Fibroblast of lung (primary cell): ENCODE results near the gene BTG1.

Source experiments
- CTCF ChIP-seq, 2 donors: IDR thresholded peaks in 1 of 2; conservative IDR thresholded peaks in 1 of 2; 1 replicate in 1 of 2; 2 replicates in 1 of 2; pipeline ENCODE4 v1.5.1; 2011 to 2012; ENCODE audit warnings: low read length in 2 of 2, control low read depth in 1 of 2, inconsistent platforms in 1 of 2, low read depth in 1 of 2, mild to moderate bottlenecking in 1 of 2
- EZH2 ChIP-seq: IDR thresholded peaks from 2 replicates; pipeline ENCODE4 v1.5.1; 2012; ENCODE audit warnings: low read length, control low read depth, mild to moderate bottlenecking; ENCODE audit errors: missing control alignments

GRCh38 chr12:92149563-92149962 is 3.9 kb upstream of the BTG1 start:
- TF ChIP-seq CTCF (conservative IDR thresholded peaks at IDR 0.05 in 1 of 2, IDR thresholded peaks at IDR 0.05 in 1 of 2; ENCODE audit: low read depth in 1 of 2, low read length in 2 of 2) (no peak), EZH2 (no peak)
